HUES48 (cell line): ENCODE results near the gene HERPUD2.

Experiments
- H3K27ac ChIP-seq: one replicate; pipeline ENCODE4 v1.7.0; 2013; ENCODE audit warnings: low read depth, low read length, inconsistent platforms
- H3K27me3 ChIP-seq: 2 replicates; pipeline ENCODE4 v1.6.1; 2013; ENCODE audit warnings: mild to moderate bottlenecking, low read length; ENCODE audit not compliant: control insufficient read depth, insufficient read depth
- H3K36me3 ChIP-seq: 2 replicates; pipeline ENCODE4 v1.6.1; 2013; ENCODE audit warnings: low read length; ENCODE audit not compliant: control insufficient read depth, insufficient read depth
- H3K4me1 ChIP-seq: 2 replicates; pipeline ENCODE4 v1.6.1; 2013; ENCODE audit warnings: mild to moderate bottlenecking, low read length; ENCODE audit not compliant: control insufficient read depth, insufficient read depth
- H3K4me3 ChIP-seq: 2 replicates; pipeline ENCODE4 v1.5.1; 2013; ENCODE audit warnings: mild to moderate bottlenecking, low read depth, low read length
- H3K9ac ChIP-seq: 2 replicates; pipeline ENCODE4 v1.6.1; 2013; ENCODE audit warnings: mild to moderate bottlenecking, low read depth, low read length, moderate library complexity
- H3K9me3 ChIP-seq: 2 replicates; pipeline ENCODE4 v1.6.1; 2013; ENCODE audit warnings: low read length; ENCODE audit not compliant: control insufficient read depth, insufficient read depth

Gene HERPUD2

GRCh38 chr7:35646289-35647023 lies 48.5 kb downstream of the HERPUD2 start:
- Histone ChIP-seq H3K9ac (no peak overlapping the region), H3K27me3 (no peaks in the 10 kb centered on the region), H3K4me1 (peaks cover 25% of the 10 kb centered on the region), H3K9me3 (no peaks in the 10 kb centered on the region), H3K4me3 (no peak overlapping the region), H3K36me3 (no peaks in the 10 kb centered on the region), H3K27ac (peak overlapping the region; percentile 67)

- no peaks in the 10 kb centered on the region for H3K36me3 ChIP-seq
- peaks cover 25% of the 10 kb centered on the region for H3K4me1 ChIP-seq
- H3K4me3 ChIP-seq: no peak overlapping the region
- H3K9ac ChIP-seq: no peak overlapping the region
- H3K27ac ChIP-seq: no peak overlapping the region
- no peaks in the 10 kb centered on the region for H3K27me3 ChIP-seq
- no peaks in the 10 kb centered on the region for H3K9me3 ChIP-seq
Measured at GRCh38 chr7:35645691-35646090, 49.2 kb downstream of the HERPUD2 start.

GRCh38 chr7:35630024-35630972 lies 64.6 kb downstream of the HERPUD2 start:
- Histone ChIP-seq H3K27me3 (no peaks in the 10 kb centered on the region), H3K36me3 (peaks cover 16% of the 10 kb centered on the region), H3K4me3 (no peak overlapping the region), H3K9me3 (no peaks in the 10 kb centered on the region), H3K9ac (no peak overlapping the region), H3K27ac (no peak overlapping the region), H3K4me1 (peaks cover 7% of the 10 kb centered on the region)

- no peaks in the 10 kb centered on the region for H3K27me3 ChIP-seq
- no peak overlapping the region for H3K9ac ChIP-seq
- H3K9me3 ChIP-seq: no peaks in the 10 kb centered on the region
- peaks cover 7% of the 10 kb centered on the region for H3K4me1 ChIP-seq
- no peak overlapping the region for H3K27ac ChIP-seq
- no peaks in the 10 kb centered on the region for H3K36me3 ChIP-seq
- H3K4me3 ChIP-seq: no peak overlapping the region
Measured at GRCh38 chr7:35624299-35625186, 70.4 kb downstream of the HERPUD2 start.

GRCh38 chr7:35623381-35623780 lies 71.6 kb downstream of the HERPUD2 start:
- no peaks in the 10 kb centered on the region for H3K9me3 ChIP-seq
- no peak overlapping the region for H3K27ac ChIP-seq
- no peak overlapping the region for H3K4me3 ChIP-seq
- H3K9ac ChIP-seq: no peak overlapping the region
- H3K4me1 ChIP-seq: peaks cover 7% of the 10 kb centered on the region
- H3K27me3 ChIP-seq: no peaks in the 10 kb centered on the region
- no peaks in the 10 kb centered on the region for H3K36me3 ChIP-seq

- H3K27ac ChIP-seq: no peak overlapping the region
- no peaks in the 10 kb centered on the region for H3K36me3 ChIP-seq
- H3K9me3 ChIP-seq: no peaks in the 10 kb centered on the region
- H3K27me3 ChIP-seq: no peaks in the 10 kb centered on the region
- H3K4me3 ChIP-seq: no peak overlapping the region
- H3K4me1 ChIP-seq: no peaks in the 10 kb centered on the region
- H3K9ac ChIP-seq: no peak overlapping the region
Measured at GRCh38 chr7:35619863-35620262, 75.1 kb downstream of the HERPUD2 start.

- no peaks in the 10 kb centered on the region for H3K4me1 ChIP-seq
- no peak overlapping the region for H3K9ac ChIP-seq
- no peaks in the 10 kb centered on the region for H3K27me3 ChIP-seq
- H3K9me3 ChIP-seq: no peaks in the 10 kb centered on the region
- H3K4me3 ChIP-seq: no peak overlapping the region
- no peak overlapping the region for H3K27ac ChIP-seq
- H3K36me3 ChIP-seq: no peaks in the 10 kb centered on the region
Measured at GRCh38 chr7:35617041-35617440, 77.9 kb downstream of the HERPUD2 start.

- Histone ChIP-seq H3K4me1 (no peaks in the 10 kb centered on the region), H3K27me3 (no peaks in the 10 kb centered on the region), H3K27ac (no peak overlapping the region), H3K9ac (no peak overlapping the region), H3K9me3 (no peaks in the 10 kb centered on the region), H3K36me3 (no peaks in the 10 kb centered on the region), H3K4me3 (no peak overlapping the region)
Measured at GRCh38 chr7:35613150-35613549, 81.8 kb downstream of the HERPUD2 start.

GRCh38 chr7:35605760-35606159 lies 89.2 kb downstream of the HERPUD2 start:
- Histone ChIP-seq H3K36me3 (no peaks in the 10 kb centered on the region), H3K27me3 (no peaks in the 10 kb centered on the region), H3K4me1 (no peaks in the 10 kb centered on the region), H3K27ac (no peak overlapping the region), H3K4me3 (no peak overlapping the region), H3K9ac (no peak overlapping the region), H3K9me3 (no peaks in the 10 kb centered on the region)

GRCh38 chr7:35604595-35604994 lies 90.3 kb downstream of the HERPUD2 start:
- Histone ChIP-seq H3K27ac (no peak overlapping the region), H3K36me3 (no peaks in the 10 kb centered on the region), H3K9me3 (no peaks in the 10 kb centered on the region), H3K9ac (no peak overlapping the region), H3K27me3 (no peaks in the 10 kb centered on the region), H3K4me3 (no peak overlapping the region), H3K4me1 (no peaks in the 10 kb centered on the region)
